ENCODE results near the gene CYP4F12. TPM values are rescaled to one million over a fixed set of nuclear protein-coding genes. Genes with fewer than 3 reads are reported as not detected.

Gene CYP4F12
- polyA plus RNA-seq, 1 experiment = not detected

- DNase-seq (ENCODE audit: low read depth) = no peak
- no peak for TF ChIP-seq CTCF (IDR thresholded peaks at IDR 0.05; ENCODE audit: insufficient read depth, low read depth, low read length)
- CTCF ChIA-PET = no interaction called here
- no peak overlapping the region for H3K4me3 ChIP-seq (ENCODE audit: low read depth, low read length)
- POLR2A ChIA-PET = no interaction called here
- H3K27me3 ChIP-seq (ENCODE audit: control insufficient read depth, insufficient read depth, low read length) = no peaks in the 10 kb centered on the region
- no peaks in the 10 kb centered on the region for H3K36me3 ChIP-seq (ENCODE audit: control insufficient read depth, insufficient read depth, low read length)
Measured at GRCh38 chr19:15717809-15718208, 44.9 kb downstream of the CYP4F12 start.

GRCh38 chr19:15721268-15721667 is 48.4 kb downstream of the CYP4F12 start:
- no peak for TF ChIP-seq CTCF (IDR thresholded peaks at IDR 0.05; ENCODE audit: insufficient read depth, low read depth, low read length)

GRCh38 chr19:15722956-15723355 is 50.1 kb downstream of the CYP4F12 start:
- no peak for TF ChIP-seq CTCF (IDR thresholded peaks at IDR 0.05; ENCODE audit: insufficient read depth, low read depth, low read length)
- DNase-seq (ENCODE audit: low read depth) = no peak
- H3K4me3 ChIP-seq (ENCODE audit: low read depth, low read length) = no peak overlapping the region
- no peaks in the 10 kb centered on the region for H3K36me3 ChIP-seq (ENCODE audit: control insufficient read depth, insufficient read depth, low read length)
- POLR2A ChIA-PET = no interaction called here
- H3K27me3 ChIP-seq (ENCODE audit: control insufficient read depth, insufficient read depth, low read length) = no peaks in the 10 kb centered on the region
- CTCF ChIA-PET = no interaction called here

More at GRCh38 chr19:15721268-15721667, 48.4 kb downstream of the CYP4F12 start:
- Histone ChIP-seq H3K4me3 (ENCODE audit: low read depth, low read length) (no peak overlapping the region), H3K36me3 (ENCODE audit: control insufficient read depth, insufficient read depth, low read length) (no peaks in the 10 kb centered on the region), H3K27me3 (ENCODE audit: control insufficient read depth, insufficient read depth, low read length) (no peaks in the 10 kb centered on the region)
- DNase-seq (ENCODE audit: low read depth) = no peak
- ChIA-PET POLR2A (no interaction called here), CTCF (no interaction called here)

GRCh38 chr19:15727724-15728123 is 54.8 kb downstream of the CYP4F12 start, which contains the start of gene OR10H2:
OR10H2 (plus strand) TSS chr19:15728024; CDS start chr19:15728044, 20 bp downstream.
- DNase-seq (ENCODE audit: low read depth) = no peak
- Histone ChIP-seq H3K4me3 (ENCODE audit: low read depth, low read length) (no peak within 1 kb of the TSS), H3K27me3 (ENCODE audit: control insufficient read depth, insufficient read depth, low read length) (no peaks in the 10 kb centered on the region), H3K36me3 (ENCODE audit: control insufficient read depth, insufficient read depth, low read length) (no peaks in the 10 kb centered on the region)
- ChIA-PET CTCF (no interaction called here), POLR2A (no interaction called here)
- TF ChIP-seq CTCF (IDR thresholded peaks at IDR 0.05; ENCODE audit: insufficient read depth, low read depth, low read length) = no peak

GRCh38 chr19:15730538-15730937 is 57.7 kb downstream of the CYP4F12 start:
- Histone ChIP-seq H3K27me3 (ENCODE audit: control insufficient read depth, insufficient read depth, low read length) (no peaks in the 10 kb centered on the region), H3K4me3 (ENCODE audit: low read depth, low read length) (no peak overlapping the region), H3K36me3 (ENCODE audit: control insufficient read depth, insufficient read depth, low read length) (no peaks in the 10 kb centered on the region)
- no peak for TF ChIP-seq CTCF (IDR thresholded peaks at IDR 0.05; ENCODE audit: insufficient read depth, low read depth, low read length)
- DNase-seq (ENCODE audit: low read depth) = no peak
- ChIA-PET CTCF (no interaction called here), POLR2A (no interaction called here)

Data from BJ (cell line).